Activated CD8-positive, alpha-beta memory T cell treated with anti-CD3 and anti-CD28 coated beads, Interleukin-2, amount 50 U/mL, for 1 hour (primary cell): ENCODE measurements around the gene CFDP1.
"Not testable (repeated sequence)": the region's sequence is repeated elsewhere in the genome, so short reads cannot be mapped to it uniquely, and the experiment has no call there.

ENCODE experiments used
- DNase-seq: peaks from one replicate; pipeline ENCODE4 v3.0.0-alpha.2; 2020; ENCODE audit errors: extremely low read depth

Gene CFDP1

DNA sequence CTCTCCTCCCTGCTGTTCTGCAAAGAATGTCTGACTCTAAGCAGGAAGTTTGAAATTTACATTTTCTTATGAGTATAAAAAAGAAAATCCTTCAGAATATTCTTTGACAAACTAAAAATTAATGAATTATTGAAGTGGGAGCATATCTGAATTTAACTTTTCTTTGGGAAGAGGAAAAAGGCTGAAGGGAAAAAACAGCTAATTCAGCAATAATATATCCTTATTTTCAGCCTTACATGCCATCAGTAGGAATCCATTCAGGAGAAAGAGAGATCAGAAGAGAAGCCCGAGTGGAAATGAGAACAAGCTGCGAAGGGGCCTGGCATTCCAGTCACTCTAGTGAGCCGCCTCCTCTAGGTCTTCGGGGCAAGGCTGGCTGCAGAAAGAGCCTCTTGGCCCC lies 140.1 kb downstream of the CFDP1 start:
- DNase-seq = no peak

DNA sequence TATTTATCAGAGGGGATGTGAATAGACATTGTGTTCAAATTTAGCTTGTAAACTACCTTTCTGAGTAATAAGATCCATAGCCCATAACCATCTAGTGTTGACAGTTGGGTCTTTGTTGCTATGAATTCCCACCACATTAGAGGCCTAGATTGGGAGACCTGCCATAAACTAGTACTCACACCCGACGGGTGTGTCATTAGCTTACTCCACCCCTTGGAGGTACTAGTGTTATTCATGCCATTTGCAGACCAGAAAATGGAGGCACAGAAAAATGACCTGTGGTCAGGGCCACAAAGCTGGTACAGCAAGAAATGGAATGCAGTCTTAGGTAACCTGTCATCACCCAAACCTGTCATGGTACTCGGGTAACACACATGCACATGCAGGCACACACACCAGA lies 140.6 kb downstream of the CFDP1 start:
- no peak for DNase-seq

DNA sequence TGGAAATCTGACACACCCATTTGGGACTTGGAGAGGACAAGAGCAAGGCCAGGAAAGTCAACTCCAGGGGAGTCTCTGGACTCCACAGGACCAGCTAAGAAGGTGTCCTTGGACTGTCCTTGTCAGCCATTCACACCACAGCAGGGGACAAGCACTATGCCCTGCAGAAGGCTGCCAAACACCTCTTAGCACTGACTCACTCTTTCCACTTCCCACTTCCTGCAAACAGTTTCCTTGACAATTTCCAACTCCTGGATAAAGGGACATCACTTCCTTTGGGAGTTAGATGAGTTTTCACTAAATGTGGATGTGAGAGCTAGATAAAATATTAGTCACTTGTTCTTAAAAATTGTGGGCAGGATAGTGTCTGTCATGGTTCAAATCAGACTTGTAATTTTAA lies 144.1 kb downstream of the CFDP1 start:
- DNase-seq = no peak

DNA sequence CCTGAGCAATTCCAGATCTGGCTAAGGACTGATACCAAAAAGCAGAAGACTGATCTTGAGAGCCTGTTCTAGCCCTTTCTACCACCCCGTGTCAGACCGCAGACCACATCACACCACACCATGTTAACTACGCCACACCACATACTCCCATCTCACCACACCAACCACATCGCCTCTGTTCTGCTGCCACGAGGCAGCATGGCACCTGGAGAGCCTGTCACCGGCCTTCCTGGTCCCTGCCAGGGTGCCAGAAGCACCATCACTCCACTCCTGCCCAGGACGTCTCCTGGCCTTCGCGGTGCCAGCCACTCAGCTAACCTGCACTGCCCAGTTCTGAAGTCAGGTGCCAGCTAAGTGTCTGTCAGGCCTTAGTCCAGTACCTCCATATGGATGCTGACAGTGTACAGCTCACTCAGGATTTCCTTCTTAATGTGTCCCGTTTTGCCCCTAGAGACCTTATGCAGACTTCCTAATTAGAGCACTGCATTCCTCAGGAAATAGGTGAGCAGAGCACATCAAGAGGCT lies 144.6 kb downstream of the CFDP1 start:
- DNase-seq = peak; percentile 7

DNA sequence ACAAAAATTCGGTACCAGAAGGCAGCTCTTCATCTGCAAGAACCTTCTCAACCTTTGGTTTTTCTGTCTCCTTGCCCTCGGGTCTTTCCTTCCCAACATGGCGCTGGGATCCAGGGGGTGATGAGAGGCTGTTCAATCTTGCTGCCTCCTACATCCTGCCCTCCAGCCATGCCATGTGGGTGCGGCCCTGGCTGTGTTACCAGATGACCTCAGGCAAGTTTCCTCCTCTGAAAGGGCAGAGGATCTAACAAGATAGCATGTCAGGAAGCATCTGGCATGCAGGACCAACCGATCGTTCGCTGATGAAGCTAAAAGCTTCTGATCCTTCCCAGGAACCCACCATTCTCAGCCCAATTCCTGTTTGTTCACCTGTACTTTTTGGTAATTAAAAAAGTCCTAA lies 145.1 kb downstream of the CFDP1 start:
- DNase-seq = no peak

DNA sequence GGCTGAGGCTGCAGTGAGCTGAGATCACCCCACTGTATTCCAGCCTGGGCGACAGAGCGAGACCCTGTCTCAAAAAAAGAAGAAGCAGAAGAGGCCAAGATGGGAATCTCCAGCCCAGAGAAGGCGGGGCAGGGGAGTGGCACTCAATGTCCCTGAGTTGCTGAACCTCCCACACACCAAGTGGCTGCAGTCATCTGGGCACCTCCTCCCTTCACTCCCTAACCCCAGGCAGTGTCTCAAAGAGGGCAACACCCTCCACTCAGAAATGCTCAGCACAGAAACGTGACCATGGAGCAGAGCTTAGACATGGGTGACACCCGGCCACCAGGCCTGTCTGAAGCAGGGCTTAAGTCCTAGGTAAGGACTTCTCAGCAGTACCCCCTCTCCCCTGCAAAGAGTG lies 145.6 kb downstream of the CFDP1 start:
- no peak for DNase-seq

DNA sequence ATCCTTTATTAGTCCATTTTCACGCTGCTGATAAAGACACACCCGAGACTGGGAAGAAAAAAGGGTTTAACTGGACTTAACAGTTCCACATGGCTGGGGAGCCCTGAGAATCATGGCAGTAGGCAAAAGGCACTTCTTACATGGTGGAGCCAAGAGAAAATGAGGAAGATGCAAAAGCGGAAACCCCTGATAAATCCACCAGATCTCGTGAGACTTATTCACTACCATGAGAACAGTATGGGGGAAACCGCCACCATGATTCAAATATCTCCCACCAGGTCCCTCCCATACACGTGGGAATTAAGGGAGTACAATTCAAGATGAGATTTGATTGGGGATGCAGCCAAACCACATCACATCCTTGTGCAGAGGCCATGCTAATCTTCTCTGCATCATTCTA lies 146.9 kb downstream of the CFDP1 start:
- no peak for DNase-seq

DNA sequence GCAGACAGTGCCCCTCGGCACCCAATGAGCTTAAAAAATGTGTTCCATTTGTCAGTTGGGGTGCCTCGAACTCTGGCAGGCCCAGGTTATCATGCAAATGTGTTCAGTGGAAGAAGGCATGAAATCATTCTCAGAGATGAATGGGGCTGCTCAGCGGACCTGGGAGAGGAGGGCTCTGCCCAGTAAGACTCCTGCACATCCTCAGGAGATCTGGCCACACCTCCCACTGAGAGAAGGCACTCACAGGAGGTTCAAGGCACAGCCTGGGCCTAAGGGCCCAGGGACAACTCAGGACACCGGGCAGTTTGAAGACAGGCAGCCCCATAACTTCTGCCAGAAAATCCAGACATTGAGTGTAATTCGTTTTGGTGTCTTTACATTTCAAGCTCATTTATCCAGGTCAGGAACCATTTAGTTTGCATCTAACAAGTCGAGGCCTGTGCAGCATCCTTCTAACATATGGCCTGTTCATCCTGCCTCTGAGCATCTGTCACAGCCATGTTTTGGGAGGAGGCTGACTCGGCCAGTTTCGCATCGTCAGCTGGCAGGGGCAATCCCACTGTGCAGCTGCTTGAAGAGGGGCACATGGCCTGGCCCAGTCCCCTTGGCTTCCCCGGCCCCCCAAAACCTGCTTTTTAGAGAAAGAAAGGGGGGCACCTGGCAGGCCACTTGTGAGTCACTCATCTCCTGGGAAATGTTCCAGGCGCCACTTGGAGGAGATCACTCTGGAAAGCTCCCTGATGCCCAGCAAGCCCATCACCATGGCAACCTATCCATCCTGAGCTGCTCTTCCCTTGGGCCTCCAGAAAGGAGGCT lies 150.6 kb downstream of the CFDP1 start:
- no peak for DNase-seq

DNA sequence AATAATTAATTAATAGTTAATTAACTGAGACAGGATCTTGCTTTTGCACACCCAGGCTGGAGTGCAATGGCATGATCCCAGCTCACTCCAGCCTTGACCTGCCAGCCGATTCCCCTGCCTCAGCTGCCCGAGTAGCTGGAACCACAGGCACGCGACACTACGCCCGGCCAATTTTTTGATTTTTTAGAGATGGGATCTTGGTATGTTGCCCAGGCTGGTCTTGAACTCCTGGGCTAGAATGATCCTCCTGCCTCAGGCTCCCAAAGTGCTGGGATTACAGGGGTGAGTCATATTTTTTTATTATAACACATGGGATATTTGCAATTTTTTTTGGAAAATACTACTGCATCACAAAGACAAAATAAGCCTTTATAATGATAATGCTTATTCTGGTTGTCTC lies 151.5 kb downstream of the CFDP1 start:
- DNase-seq = no peak

DNA sequence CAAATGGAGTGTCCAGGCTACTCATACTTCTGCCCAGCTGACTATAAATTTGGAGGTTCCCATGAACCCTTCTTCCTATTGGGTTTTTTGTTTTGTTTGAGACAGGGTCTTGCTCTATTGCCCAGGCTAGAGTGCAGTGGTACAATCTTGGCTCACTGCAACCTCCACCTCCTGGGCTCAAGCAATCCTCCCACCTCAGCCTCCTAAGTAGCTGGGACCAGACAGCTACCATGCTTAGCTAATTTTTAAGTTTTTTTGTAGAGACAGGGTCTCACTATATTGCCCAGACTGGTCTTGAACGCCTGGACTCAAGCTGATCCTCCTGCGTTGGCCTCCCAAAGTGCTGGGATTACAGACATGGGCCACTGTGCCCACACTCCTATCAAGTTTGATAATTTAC lies 152.3 kb downstream of the CFDP1 start:
- not testable (repeated sequence) for DNase-seq

DNA sequence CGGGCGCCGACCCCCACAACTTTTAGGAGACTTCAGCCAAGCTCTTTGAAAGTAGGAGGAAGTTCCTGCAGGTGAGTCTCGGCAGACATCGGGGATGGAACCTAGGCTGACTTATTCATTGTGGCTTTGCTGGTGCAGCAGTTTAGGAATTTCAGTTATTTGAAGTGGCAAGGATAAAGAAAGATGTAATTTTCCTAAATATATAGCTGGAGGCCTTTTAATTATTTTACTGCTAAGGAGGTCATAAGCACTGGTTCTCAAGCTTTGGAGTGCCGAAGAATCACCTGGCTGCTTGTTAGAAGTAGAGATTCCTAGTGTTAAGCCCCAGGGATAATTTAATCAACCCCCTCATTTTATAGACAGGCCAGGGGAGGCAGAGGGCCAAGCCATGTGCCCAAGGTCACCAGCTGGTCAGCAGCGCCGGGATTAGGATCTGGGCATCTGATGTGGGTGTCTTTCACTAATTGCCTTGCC lies 152.9 kb downstream of the CFDP1 start:
- DNase-seq = no peak

DNA sequence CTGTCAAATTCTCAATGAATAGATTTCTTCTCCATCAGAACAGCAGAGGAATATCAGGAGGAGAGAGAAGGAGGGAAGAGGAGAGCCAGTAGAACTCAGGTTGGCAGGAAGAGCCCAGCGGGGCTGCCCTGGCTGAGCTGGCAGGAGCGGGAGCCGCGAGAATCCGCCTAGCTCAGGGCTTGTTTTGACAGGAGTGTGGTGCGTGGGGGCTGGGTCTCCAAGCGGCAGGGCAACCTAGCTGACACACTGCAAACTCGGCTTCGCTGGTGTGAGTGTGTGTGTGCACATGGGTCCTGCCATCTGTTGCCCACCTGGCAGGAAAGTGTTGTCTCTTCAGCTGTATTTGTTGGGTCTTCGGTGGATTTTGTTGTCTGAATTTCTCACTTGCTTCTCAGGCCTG lies 154.0 kb downstream of the CFDP1 start:
- DNase-seq = no peak

DNA sequence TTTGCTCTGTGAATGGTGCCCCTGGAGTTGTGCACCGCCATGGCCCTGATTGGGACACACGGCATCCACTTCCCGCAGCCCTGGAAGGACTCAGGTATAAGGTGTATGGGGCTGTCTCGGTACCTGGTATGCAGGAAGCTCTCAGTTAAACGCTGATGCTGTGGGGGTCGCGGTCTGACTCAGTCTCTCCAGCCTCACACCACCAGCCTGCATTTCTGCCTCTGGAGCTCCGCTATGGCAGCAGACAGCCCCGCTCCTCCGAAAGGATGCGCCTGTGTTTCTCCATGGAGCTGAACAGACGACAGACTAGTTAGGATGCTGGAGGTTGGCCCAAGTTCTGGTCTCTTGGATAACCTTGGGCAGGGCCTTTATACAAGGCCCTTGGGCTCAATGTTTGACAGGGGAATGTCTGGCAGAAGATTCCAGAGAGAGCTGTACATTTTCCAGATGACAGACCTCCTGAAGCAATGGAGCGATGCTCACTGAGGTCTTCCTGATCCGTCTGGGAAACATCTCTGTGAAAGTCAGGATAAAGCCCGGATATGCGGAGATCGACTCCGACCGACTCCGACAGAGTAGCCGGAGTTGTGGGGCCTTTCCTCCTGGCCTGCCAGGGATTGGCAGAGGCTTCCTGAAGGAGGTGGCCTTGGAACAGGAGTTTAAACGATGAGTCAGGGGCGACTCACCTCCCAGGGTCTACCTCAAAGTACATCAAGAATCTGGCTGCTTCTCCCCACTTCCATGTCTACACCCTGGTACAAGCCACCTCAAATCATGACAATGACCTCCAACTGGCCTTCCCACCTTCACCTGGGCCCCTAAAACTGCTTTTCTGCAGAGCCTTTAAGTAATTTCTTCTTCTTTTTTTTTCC lies 160.0 kb downstream of the CFDP1 start:
- no peak for DNase-seq

DNA sequence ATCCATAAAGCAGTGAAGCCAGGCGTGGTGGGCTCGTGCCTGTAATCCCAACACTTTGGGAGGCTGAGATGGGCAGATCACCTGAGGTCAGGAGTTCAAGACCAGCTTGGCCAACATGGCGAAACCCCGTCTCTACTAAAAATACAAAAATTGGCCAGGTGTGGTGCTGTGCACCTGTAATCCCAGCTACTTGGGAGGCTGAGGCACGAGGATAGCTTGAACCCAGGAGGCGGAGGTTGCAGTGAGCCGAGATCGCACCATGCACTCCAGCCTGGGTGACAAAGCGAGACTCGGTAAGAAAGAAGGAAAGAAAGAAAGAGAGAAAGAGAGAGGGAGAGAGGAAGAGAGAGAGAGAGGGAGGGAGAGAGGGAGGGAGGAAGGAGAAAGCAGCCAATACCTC lies 160.7 kb downstream of the CFDP1 start:
- DNase-seq = not testable (repeated sequence)

DNA sequence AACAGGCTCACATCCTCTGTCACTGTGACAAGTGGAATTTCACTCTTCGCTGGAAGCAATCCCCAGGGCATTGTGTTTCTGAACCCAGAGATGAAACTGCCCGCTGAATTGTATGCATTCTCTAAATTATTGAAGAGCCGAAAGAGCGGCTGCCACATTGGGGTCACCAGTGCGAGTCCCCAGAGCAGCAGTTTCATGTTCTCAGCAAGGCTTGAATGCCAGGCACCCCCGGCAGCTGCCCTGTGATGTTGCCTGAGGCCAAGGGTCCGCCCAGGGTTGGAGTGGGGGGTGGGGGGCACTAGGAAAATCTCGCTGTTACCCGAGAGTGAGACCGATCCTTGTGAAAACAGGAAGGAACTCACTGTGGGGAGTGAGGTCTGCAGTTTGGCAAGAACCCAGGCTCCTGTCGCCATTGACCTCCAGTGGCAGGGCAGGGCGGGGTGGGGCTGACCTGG lies 161.2 kb downstream of the CFDP1 start:
- no peak for DNase-seq

DNA sequence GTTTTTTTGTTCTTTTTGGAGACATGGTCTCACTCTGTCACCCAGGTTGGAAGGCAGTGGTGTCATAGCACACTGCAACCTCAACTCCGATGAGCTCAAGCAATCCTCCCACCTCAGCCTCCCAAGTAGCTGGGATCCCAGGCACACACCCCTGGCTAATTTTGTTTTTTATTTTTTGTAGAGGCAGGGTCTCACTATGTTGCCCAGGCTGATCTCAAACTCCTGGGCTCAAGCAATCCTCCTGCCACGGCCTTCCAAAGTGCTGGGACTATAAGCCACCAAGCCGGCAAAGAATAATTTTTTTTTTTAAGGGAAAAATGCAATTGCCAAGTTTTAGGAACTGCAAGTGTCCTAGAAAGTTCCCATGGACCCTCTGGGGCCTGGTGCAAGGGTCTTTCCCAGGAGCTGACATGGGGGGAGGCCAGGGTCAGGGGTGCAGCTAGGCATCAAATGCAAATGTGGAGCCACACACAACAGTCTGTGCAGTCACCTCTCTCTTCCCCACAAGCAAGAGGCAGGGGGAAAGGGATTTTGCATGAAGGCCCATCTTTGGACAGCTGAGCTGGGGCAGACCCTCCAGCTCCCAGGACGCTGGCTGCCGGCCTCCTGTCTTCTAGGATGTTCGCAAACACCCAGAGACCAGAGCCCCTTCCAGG lies 161.7 kb downstream of the CFDP1 start:
- no peak for DNase-seq

DNA sequence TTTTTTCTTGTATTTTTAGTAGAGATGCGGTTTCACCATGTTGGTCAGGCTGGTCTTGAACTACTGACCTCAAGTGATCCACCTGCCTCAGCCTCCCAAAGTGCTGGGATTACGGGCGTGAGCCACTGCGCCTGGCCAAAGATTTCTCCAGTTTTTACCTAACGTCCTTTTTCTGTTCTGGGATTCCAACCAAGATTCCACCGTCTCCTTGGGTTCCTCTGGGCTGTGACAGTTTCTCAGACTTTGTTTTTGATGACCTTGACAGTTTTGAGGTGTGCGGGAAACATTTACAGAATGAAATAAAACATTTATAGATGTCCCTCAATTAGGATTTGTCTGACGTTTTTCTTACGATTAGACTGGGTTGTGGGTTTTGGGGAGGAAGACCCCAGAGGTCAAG lies 163.9 kb downstream of the CFDP1 start:
- not testable (repeated sequence) for DNase-seq

DNA sequence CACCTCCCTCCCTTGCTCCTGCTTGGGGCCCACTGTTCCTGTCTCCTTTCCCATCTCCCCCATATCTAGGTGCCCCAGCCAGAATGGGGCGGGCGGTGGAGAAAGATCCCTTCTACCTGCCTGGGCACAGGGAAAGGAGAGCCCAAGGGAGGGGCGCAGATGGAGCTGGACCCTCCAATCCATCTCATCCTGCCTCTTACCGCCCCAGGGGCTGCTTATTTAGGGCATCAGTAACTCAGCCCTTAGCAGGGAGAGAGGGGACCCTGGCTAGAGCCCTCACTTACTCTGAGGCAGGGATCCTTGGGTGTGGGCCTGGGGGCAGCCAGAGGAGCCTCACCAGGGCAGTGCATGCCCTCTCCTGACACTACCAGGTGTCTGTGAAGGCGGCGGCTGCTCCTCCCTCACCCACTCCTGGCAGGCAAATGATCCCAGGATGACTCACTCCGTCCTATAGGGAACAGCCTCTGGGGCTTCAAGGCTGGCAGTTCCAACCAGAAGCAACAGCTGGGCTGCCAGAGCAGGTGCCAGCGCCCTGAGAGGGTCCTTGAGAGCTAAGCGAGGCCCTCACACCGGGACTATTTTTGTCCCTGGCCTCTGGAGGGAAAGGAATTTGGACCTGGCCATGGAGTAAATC lies 165.6 kb downstream of the CFDP1 start:
- no peak for DNase-seq

DNA sequence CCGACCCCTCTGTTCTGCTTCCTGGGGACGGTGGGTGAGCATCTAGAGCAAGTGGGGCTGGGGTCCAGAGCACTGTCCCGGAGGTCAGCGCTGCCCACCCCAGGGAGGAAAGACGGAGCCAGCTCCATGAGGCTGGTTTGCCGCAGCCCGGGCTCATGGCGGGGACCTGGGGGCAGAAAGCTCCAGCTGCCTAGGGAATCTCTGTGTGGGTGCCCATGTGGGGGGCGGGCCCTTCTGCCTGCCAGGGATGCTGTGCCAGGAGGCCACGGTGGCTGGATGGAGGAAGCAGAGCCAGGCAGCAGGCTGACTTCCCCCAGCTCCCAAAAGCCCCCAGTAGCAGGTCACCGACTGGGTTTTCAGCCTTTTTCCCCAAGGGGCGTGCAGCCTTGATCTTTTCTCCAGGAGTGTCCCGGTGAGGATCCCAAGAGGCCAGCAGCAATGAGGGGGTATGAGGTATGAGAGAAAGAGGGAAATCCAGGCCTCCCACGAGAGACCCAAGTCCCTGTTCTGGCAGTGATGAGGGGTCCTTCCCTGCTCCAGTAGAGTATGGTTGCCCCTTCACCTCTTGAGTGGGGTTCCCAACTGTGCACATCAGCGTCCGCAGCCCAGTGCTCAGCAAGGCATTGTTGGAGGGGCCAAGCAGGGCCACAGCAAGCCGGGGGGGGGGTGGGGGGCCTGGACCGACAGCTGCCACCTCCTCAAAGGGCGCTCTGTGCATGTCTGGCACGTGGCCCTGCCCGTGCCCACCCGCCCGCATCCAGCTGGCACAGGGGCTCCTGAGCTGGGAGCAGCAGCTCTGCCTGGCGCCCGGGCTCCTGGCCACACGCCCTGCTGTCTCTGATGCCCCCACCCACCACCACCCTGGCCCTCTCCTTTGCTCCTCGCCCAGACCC lies 166.3 kb downstream of the CFDP1 start:
- DNase-seq = no peak

DNA sequence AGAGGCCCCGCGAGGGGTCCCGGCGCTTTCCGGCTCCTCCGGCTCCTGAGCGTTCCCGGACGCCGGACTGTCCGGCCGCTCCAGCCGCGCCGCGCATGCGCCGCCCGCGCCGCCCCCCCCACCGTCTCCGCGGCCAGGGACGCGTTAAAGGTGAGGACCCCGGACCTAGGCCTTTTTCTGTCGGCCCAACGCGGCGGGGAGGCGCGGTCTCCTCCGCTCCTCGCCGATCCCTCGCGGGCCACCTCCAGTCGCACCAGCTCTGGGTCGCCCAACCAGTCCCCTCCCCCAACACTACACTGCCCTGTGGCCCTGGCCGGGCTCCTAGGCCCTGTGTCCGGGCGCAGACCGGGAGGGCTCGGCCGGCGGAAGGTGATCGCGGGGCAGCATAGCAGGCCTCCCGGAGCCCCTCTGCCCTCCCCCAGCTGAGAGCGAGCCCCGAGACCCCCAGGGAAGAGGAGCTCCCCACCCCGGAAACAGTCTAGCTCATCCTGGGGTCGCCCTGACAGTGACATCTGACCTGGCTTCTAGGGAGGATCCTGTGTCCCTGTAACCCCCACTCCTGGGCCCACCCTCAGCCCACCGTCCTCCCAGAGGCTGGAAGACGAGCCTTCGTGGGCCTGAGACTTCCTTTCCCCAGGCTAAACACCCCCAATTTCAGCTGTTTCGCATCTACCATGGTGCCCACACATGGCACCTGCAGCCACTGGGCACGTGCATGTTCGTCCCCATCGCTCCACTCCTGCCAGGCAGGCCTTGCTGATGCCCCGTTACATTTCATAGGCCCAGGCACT lies 167.2 kb downstream of the CFDP1 start:
- DNase-seq = no peak
